Neural progenitor cell (in vitro differentiated cells): ENCODE data around the gene SH3TC1.

Source experiments
- EZH2 ChIP-seq: fragments of 200-600 bp; sonication (generic); IDR thresholded peaks from 2 replicates; pipeline ENCODE4 v1.6.1; 2017; ENCODE audit warnings: antibody characterized with exemption, mild to moderate bottlenecking, moderate library complexity
- TF ChIP-seq, protein P1 (sequence below): fragments of 200-600 bp; sonication (generic); IDR thresholded peaks from 2 replicates; pipeline ENCODE4 v1.5.1; 2017; ENCODE audit warnings: antibody characterized with exemption, mild to moderate bottlenecking

DNA sequence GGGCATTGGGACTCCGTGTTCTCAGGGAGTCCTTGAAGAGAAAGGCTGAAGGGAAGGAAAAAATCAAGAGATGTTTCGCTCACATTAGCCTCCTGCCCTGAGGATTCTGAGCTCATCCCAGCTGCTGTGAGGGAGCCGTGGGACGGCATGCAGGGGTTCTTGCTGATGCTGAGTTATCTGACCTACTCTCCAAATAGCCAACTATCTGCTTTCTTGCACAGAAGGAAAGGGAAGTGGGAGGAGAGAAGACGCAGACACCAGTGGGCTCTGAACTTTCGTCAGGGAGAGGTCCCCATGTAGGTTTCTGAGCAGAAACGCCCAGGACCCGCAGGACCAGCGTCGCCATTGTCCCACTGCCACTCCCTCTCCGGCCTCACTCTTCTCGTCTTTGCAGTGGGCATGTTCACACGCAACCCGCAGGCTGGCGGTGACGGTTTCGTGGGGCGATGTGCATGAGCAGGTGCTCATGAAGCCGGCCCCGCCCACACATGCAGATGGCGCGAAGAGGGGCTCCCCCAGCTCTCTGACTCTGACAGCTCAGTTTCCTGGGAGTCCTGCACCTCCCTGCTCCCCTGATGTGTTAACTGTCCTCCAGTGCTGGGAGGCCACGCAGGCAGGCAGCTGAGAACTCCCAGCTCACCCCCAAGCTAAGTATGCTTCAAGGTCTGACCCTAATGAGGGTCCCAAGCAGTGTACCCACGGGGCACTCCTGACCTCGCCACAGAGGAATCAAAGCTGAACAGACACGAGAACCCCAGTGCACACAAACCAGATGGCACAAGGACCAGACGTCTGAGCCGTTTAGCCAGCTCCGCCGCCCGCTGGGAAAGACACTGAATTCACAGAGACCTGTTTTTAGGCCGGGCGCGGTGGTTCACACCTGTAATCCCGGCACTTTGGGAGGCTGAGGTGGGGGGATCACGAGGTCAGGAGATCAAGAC is 26.8 kb upstream of the SH3TC1 start:
- no peak for TF ChIP-seq EZH2
- TF ChIP-seq, protein P1, sequence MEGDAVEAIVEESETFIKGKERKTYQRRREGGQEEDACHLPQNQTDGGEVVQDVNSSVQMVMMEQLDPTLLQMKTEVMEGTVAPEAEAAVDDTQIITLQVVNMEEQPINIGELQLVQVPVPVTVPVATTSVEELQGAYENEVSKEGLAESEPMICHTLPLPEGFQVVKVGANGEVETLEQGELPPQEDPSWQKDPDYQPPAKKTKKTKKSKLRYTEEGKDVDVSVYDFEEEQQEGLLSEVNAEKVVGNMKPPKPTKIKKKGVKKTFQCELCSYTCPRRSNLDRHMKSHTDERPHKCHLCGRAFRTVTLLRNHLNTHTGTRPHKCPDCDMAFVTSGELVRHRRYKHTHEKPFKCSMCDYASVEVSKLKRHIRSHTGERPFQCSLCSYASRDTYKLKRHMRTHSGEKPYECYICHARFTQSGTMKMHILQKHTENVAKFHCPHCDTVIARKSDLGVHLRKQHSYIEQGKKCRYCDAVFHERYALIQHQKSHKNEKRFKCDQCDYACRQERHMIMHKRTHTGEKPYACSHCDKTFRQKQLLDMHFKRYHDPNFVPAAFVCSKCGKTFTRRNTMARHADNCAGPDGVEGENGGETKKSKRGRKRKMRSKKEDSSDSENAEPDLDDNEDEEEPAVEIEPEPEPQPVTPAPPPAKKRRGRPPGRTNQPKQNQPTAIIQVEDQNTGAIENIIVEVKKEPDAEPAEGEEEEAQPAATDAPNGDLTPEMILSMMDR, result no peak
